Measurements from ENCODE around the gene ACY1.

ACY1 gene

GRCh38 chr3:51945926-51946705 lies 37.2 kb upstream of the ACY1 start:
- no peak for DNase-seq (ENCODE audit: low read depth in 2 of 2)

- no peak for DNase-seq (ENCODE audit: low read depth in 2 of 2)
Measured at GRCh38 chr3:51946796-51947195, 36.5 kb upstream of the ACY1 start.

GRCh38 chr3:51947215-51947900 lies 36.0 kb upstream of the ACY1 start:
- no peak for DNase-seq (ENCODE audit: low read depth in 2 of 2)

GRCh38 chr3:51948016-51948580 lies 35.2 kb upstream of the ACY1 start:
- no peak for DNase-seq (ENCODE audit: low read depth in 2 of 2)

GRCh38 chr3:51949121-51949520 lies 34.2 kb upstream of the ACY1 start:
- DNase-seq (ENCODE audit: low read depth in 2 of 2) = no peak

GRCh38 chr3:51950899-51951298 lies 32.4 kb upstream of the ACY1 start:
- DNase-seq (ENCODE audit: low read depth in 2 of 2) = no peak

GRCh38 chr3:51953445-51953844 lies 29.9 kb upstream of the ACY1 start:
- no peak for DNase-seq (ENCODE audit: low read depth in 2 of 2)

GRCh38 chr3:51954105-51954504 lies 29.2 kb upstream of the ACY1 start:
- no peak for DNase-seq (ENCODE audit: low read depth in 2 of 2)

GRCh38 chr3:51954713-51955112 lies 28.6 kb upstream of the ACY1 start:
- no peak for DNase-seq (ENCODE audit: low read depth in 2 of 2)

- no peak for DNase-seq (ENCODE audit: low read depth in 2 of 2)
Measured at GRCh38 chr3:51955175-51955892, 28.0 kb upstream of the ACY1 start, which contains the start of gene GPR62. GPR62 (plus strand) TSS chr3:51955381; CDS start chr3:51955653, 272 bp downstream.

GRCh38 chr3:51955893-51956770 lies 27.2 kb upstream of the ACY1 start:
- no peak for DNase-seq (ENCODE audit: low read depth in 2 of 2)

GRCh38 chr3:51957520-51958205 lies 25.7 kb upstream of the ACY1 start:
- DNase-seq (ENCODE audit: low read depth in 2 of 2) = no peak

GRCh38 chr3:51958603-51959521 lies 24.5 kb upstream of the ACY1 start:
- DNase-seq (ENCODE audit: low read depth in 2 of 2) = no peak

GRCh38 chr3:51959651-51960050 lies 23.7 kb upstream of the ACY1 start:
- no peak for DNase-seq (ENCODE audit: low read depth in 2 of 2)

- DNase-seq (ENCODE audit: low read depth in 2 of 2) = no peak
Measured at GRCh38 chr3:51960386-51960785, 22.9 kb upstream of the ACY1 start.

GRCh38 chr3:51961011-51961410 lies 22.3 kb upstream of the ACY1 start:
- no peak for DNase-seq (ENCODE audit: low read depth in 2 of 2)

GRCh38 chr3:51961602-51962569 lies 21.4 kb upstream of the ACY1 start:
- no peak for DNase-seq (ENCODE audit: low read depth in 2 of 2)

- no peak for DNase-seq (ENCODE audit: low read depth in 2 of 2)
Measured at GRCh38 chr3:51962854-51963530, 20.3 kb upstream of the ACY1 start.
